B cell (primary cell): ENCODE results near the gene DYTN.

ENCODE experiments used
- CTCF ChIP-seq: fragments of 200-600 bp; IDR thresholded peaks from one replicate; pipeline ENCODE4 v1.8.0; 2022; ENCODE audit warnings: antibody characterized with exemption, mild to moderate bottlenecking
- EZH2 ChIP-seq: IDR thresholded peaks from 2 replicates; pipeline ENCODE4 v1.6.1; 2012; ENCODE audit warnings: borderline replicate concordance, low read depth, mild to moderate bottlenecking, moderate library complexity, low read length; ENCODE audit not compliant: insufficient read depth, poor library complexity, severe bottlenecking

GRCh38 chr2:206718296-206718695 lies at the start of gene DYTN:
- TF ChIP-seq CTCF: no peak
- TF ChIP-seq EZH2: no peak
